Gastroesophageal sphincter (tissue), 4 donors: ENCODE measurements around the gene GAD2. TPM values are rescaled to one million over a fixed set of nuclear protein-coding genes. Genes with fewer than 3 reads are reported as not detected.

Experiments used
- ATAC-seq: fragments of 150-250 bp; one replicate; pipeline ENCODE4 v1.9.1; 2016; ENCODE audit warnings: mild to moderate bottlenecking, moderate library complexity
- H3K27ac ChIP-seq, 4 donors: fragments of 200-600 bp; sonication (generic) in 3 of 4; 1 replicate in 3 of 4; 2 replicates in 1 of 4; pipeline ENCODE4 v1.5.1; 2016 to 2019
- H3K27me3 ChIP-seq: fragments of 200-600 bp; sonication (generic); one replicate; pipeline ENCODE4 v1.5.1; 2019
- H3K36me3 ChIP-seq, 2 donors: fragments of 200-600 bp; sonication (generic); one replicate each; pipeline ENCODE4 v1.5.1; 2019; ENCODE audit warnings: control low read depth in 1 of 2
- H3K4me1 ChIP-seq, 3 donors: fragments of 200-600 bp; sonication (generic); 1 replicate in 2 of 3; 2 replicates in 1 of 3; pipeline ENCODE4 v1.5.1; 2016 to 2019; ENCODE audit warnings: control low read depth in 2 of 3
- H3K4me3 ChIP-seq, 2 donors: fragments of 200-600 bp; sonication (generic); one replicate each; pipeline ENCODE4 v1.5.1; 2019; ENCODE audit warnings: mild to moderate bottlenecking in 1 of 2, moderate library complexity in 1 of 2
- H3K9me3 ChIP-seq, 3 donors: fragments of 200-600 bp; sonication (generic); one replicate each; pipeline ENCODE4 v1.5.1; 2017 to 2019; ENCODE audit warnings: control low read depth in 2 of 3
- CTCF ChIP-seq, 4 experiments: fragments of 200-600 bp in 2 of 4; fragments of 450-650 bp in 2 of 4; sonication (generic) in 1 of 4; IDR thresholded peaks; one replicate each; pipeline ENCODE4 v1.5.1; 2017 to 2019; ENCODE audit warnings: antibody characterized with exemption in 4 of 4, mild to moderate bottlenecking in 2 of 4, moderate library complexity in 2 of 4
- EP300 ChIP-seq: sonication (generic); formaldehyde crosslinking; IDR thresholded peaks from one replicate; pipeline ENCODE4 v1.6.1; 2017; ENCODE audit warnings: antibody characterized with exemption, mild to moderate bottlenecking
- POLR2A ChIP-seq, 2 donors: fragments of 450-650 bp; IDR thresholded peaks; one replicate each; pipeline ENCODE4 v1.6.1; 2017; ENCODE audit warnings: antibody characterized with exemption in 2 of 2, mild to moderate bottlenecking in 2 of 2, moderate library complexity in 1 of 2
- POLR2AphosphoS5 ChIP-seq: sonication (generic); formaldehyde crosslinking; IDR thresholded peaks from one replicate; pipeline ENCODE4 v1.6.1; 2017; ENCODE audit warnings: antibody characterized with exemption
- WGBS, 2 donors: methylation state at CpG; one replicate each; pipeline ENCODE4 v1.1.5; 2018; ENCODE audit warnings: low coverage in 1 of 2; 5-methylcytosine and 5-hydroxymethylcytosine counted together
- total RNA-seq, 4 donors: library from RNA; depleted of rRNA; stranded (reverse); fragments of >200 nt; gene quantifications; one replicate each; pipeline ENCODE4 v1.1.0, GENCODE V29; 2016

GAD2 gene
- total RNA-seq, 4 donors from 2014 or later, result not detected

DNA sequence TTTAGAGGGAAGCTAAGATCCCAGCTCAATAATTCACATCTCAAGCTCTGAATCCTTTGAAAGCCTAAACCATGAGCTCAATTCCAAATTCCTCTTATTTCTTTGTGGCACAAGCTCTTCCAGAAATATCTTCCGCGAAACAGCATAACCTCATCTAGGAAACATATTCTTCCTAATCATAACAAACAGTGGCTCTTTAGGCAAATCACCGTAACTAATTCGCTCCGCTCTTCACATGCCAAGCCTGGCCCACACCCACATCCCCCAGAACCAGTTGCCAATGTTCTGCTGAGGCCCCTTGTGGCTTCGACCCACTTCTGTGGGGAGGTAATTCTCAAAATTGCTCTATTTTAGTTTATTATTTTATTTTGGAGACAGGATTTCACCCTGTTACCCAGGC is 19.2 kb downstream of the GAD2 start:
- Histone ChIP-seq H3K4me1 (no peaks in the 10 kb centered on the region), H3K4me3 (no peak overlapping the region), H3K27ac (no peak overlapping the region), H3K27me3 (peaks cover 26% of the 10 kb centered on the region), H3K9me3 (no peaks in the 10 kb centered on the region), H3K36me3 (no peaks in the 10 kb centered on the region)
- ATAC-seq, result no peak
- TF ChIP-seq EP300 (no peak), CTCF (IDR thresholded peaks at IDR 0.05) (no peak), POLR2A (IDR thresholded peaks at IDR 0.05) (no peak), POLR2AphosphoS5 (no peak)
- WGBS, 2 donors, result 88 to 94% methylated on average over 5 to 6 of the region's 6 CpGs

DNA sequence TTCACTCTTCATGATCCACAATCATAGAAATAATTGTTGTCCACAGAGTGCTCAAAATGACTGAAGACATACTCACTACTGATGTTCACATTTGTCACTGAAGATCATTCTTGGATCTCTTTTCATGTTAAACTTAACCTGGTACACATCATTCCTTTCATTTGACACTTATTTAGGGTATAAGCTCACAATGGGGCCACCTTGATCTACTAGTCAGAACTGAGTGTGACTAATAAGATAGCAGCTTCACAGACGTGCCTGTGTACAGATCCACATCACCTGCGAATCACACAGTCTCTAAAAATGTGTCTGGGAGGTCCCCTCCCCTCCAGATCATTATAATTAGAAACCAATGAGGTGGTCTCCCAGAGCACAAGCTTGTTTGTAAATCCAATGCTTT is 21.8 kb downstream of the GAD2 start:
- no peak for TF ChIP-seq CTCF (IDR thresholded peaks at IDR 0.05)
- TF ChIP-seq POLR2AphosphoS5, result no peak
- no peak for TF ChIP-seq POLR2A (IDR thresholded peaks at IDR 0.05)
- no peak for ATAC-seq

GRCh38 chr10:26242706-26243350 is 26.3 kb downstream of the GAD2 start:
- TF ChIP-seq POLR2AphosphoS5 (no peak), EP300 (no peak), POLR2A (IDR thresholded peaks at IDR 0.05) (no peak), CTCF (IDR thresholded peaks at IDR 0.05) (no peak)
- Histone ChIP-seq H3K27ac (no peak overlapping the region), H3K27me3 (peaks cover 14% of the 10 kb centered on the region), H3K4me1 (no peaks in the 10 kb centered on the region), H3K4me3 (no peak overlapping the region), H3K36me3 (no peaks in the 10 kb centered on the region), H3K9me3 (no peaks in the 10 kb centered on the region)
- 31 to 42% methylated on average over 4 of the region's 5 CpGs for WGBS, 2 donors
- ATAC-seq, result no peak

More for the DNA sequence above, 21.8 kb downstream of the GAD2 start:
- WGBS, 2 donors, result 49 to 73% methylated on average over 2 of the region's 2 CpGs
- Histone ChIP-seq H3K4me3 (no peak overlapping the region), H3K36me3 (no peaks in the 10 kb centered on the region), H3K27me3 (peaks cover 32% of the 10 kb centered on the region), H3K9me3 (no peaks in the 10 kb centered on the region), H3K27ac (no peak overlapping the region), H3K4me1 (no peaks in the 10 kb centered on the region)

DNA sequence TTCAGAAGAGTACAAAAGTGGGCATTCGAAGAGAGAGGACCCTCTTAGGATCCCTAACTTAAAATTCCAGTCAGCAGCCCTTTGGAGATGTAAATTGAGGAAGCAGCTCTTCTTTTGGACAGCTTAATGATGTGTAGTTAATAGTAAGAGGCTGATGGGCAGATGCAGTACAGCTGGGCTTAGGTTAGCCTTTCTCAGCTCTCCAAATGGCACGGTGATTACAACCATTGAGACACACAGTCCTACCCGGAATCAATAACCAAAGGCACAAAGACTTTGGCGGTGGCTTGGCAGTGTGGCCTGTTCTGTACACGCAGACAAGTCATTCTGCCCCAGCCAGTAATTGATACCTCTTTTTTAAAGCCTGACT is 26.8 kb downstream of the GAD2 start:
- Histone ChIP-seq H3K27ac (no peak overlapping the region), H3K4me1 (no peaks in the 10 kb centered on the region), H3K36me3 (no peaks in the 10 kb centered on the region), H3K9me3 (no peaks in the 10 kb centered on the region), H3K27me3 (peaks cover 14% of the 10 kb centered on the region), H3K4me3 (no peak overlapping the region)
- TF ChIP-seq EP300 (no peak), CTCF (IDR thresholded peaks at IDR 0.05) (no peak), POLR2AphosphoS5 (no peak), POLR2A (IDR thresholded peaks at IDR 0.05) (no peak)
- ATAC-seq, result no peak
- WGBS, 2 donors, result 63 to 75% methylated on average over 2 to 4 of the region's 5 CpGs

DNA sequence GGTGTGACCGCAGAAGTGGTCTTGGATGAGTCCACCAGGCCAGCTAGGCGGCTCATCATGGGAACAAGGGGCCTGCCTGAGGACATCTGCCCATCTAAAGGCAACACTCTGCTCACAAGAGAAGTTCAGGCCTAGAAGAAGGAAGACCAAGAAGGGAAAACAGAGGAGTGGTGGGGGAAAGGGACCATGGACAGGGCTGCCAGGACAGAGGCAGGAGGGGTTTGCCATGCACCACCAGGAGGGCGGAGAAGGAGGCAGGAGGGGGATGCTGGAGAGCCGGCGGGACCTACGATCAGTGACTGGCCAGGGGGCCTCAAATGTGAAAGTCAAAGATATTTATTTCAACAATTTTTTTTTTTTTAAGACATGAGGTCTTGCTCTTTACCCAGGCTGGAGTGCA is 33.1 kb downstream of the GAD2 start:
- ATAC-seq, result no peak
- no peaks in the 10 kb centered on the region for H3K4me1 ChIP-seq
- H3K27ac ChIP-seq, result no peak overlapping the region
- WGBS, 2 donors, result 68 to 70% methylated on average over 4 to 5 of the region's 6 CpGs
- H3K4me3 ChIP-seq, result no peak overlapping the region
- TF ChIP-seq EP300, result no peak
- TF ChIP-seq POLR2A (IDR thresholded peaks at IDR 0.05), result no peak
- TF ChIP-seq CTCF (IDR thresholded peaks at IDR 0.05), result no peak
- no peak for TF ChIP-seq POLR2AphosphoS5
- no peaks in the 10 kb centered on the region for H3K27me3 ChIP-seq
- no peaks in the 10 kb centered on the region for H3K9me3 ChIP-seq
- no peaks in the 10 kb centered on the region for H3K36me3 ChIP-seq
